KOPT-K1 (cell line): ENCODE measurements around the gene DPEP2NB.

Experiments used
- H3K27ac ChIP-seq: fragments of 200-600 bp; sonication (generic); 2 replicates; pipeline ENCODE4 v1.5.1; 2016; ENCODE audit warnings: antibody characterized with exemption, mild to moderate bottlenecking, low read depth, low read length; ENCODE audit not compliant: poor library complexity, severe bottlenecking
- H3K36me3 ChIP-seq: fragments of 200-600 bp; sonication (generic); 2 replicates; pipeline ENCODE4 v1.5.1; 2017; ENCODE audit warnings: antibody characterized with exemption, mild to moderate bottlenecking, low read length, moderate library complexity; ENCODE audit not compliant: insufficient read depth
- H3K9me3 ChIP-seq: fragments of 200-600 bp; sonication (generic); 2 replicates; pipeline ENCODE4 v1.5.1; 2017; ENCODE audit warnings: antibody characterized with exemption, low read length, mild to moderate bottlenecking; ENCODE audit not compliant: insufficient read depth, poor library complexity, severe bottlenecking

The DPEP2NB gene

GRCh38 chr16:67965668-67966548, 49.8 kb downstream of the DPEP2NB start:
- H3K27ac ChIP-seq, result no peak overlapping the region

DNA sequence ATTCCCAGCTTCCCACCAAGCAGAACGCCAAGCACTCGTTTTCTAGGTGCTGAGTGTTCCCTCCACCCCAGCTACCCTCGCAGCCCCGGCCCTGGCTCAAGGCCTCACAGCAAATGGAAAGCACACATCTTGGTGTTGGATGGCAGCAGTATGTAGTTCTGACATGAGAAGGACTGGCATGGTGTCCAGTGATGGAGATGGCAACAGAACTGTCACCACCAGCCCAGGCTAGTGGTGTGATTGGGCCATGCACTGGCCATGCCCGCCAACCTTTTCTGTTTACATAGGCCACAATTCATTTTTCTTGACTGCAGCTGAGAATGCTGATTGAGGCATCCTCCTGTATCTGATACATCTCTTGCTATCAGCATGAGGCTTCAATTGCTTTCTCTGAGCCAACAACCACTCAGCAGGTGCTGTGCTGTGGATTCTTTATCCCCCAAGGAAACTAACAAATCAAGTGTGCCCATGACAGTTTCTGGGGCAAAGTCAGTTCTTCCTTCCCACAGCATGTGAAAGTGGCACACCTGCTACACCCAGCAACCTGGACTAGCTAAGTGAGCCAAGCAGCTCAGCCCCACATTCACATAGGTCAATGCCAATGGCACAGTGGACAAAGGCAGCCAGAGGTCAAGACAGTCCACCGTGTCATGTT, 51.1 kb downstream of the DPEP2NB start:
- H3K9me3 ChIP-seq, result no peaks in the 10 kb centered on the region
- peaks cover 35% of the 10 kb centered on the region for H3K36me3 ChIP-seq
- no peak overlapping the region for H3K27ac ChIP-seq

More at GRCh38 chr16:67965668-67966548, 49.8 kb downstream of the DPEP2NB start:
- peaks cover 24% of the 10 kb centered on the region; the same call in 1 of the 2 replicates for H3K36me3 ChIP-seq
- H3K9me3 ChIP-seq, result no peaks in the 10 kb centered on the region

DNA sequence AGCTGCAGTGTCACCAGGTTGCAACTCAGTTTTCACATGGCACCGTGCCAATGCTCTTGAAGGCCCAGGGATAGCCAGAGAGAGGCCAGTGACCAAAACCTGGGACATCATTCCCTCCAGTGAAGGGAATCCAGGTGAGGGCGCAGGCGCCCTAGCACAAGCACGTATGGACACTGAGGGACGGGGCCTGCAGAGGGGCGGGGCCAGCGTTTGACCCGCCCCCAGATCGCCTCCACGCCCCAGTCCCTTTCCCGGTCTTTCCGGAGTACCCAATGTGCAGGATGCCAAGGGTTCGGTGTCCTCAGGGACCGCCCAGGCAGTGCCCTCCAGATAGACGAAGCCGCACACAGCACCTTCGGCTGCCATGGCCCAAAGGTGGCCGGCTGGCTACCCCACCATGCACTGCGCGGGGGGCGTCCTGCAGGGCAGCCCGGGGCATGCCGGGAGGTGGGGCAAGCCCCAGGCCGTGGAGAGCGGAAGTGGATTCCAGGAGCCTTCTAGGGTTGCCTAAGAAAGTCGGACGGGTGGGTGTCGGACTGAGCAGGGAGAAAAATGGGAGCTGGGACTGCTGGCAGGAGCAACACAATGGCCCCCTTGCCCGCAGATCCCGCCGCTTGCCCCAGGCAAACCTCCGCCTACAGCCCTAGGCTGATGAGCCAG, 51.9 kb downstream of the DPEP2NB start:
- H3K9me3 ChIP-seq, result no peaks in the 10 kb centered on the region
- peaks cover 43% of the 10 kb centered on the region for H3K36me3 ChIP-seq
- H3K27ac ChIP-seq, result no peak overlapping the region
